Mesendoderm (in vitro differentiated cells): ENCODE results near the gene ATL3.

Experiments
- DNase-seq: peaks from one replicate; pipeline ENCODE4 v3.0.0; 2013
- H2AK5ac ChIP-seq: 2 replicates; pipeline ENCODE4 v1.6.1; 2013; ENCODE audit warnings: low read length, inconsistent platforms
- H2BK120ac ChIP-seq: 2 replicates; pipeline ENCODE4 v1.6.1; 2013; ENCODE audit warnings: low read depth, mild to moderate bottlenecking, low read length, moderate library complexity, mixed read lengths
- H2BK15ac ChIP-seq: replicated peaks from 2 replicates; pipeline ENCODE4 v1.6.1; 2013; ENCODE audit warnings: low read depth, mild to moderate bottlenecking, moderate library complexity
- H2BK5ac ChIP-seq: 2 replicates; pipeline ENCODE4 v1.6.1; 2013; ENCODE audit warnings: low read length, inconsistent platforms
- H3K18ac ChIP-seq: 2 replicates; pipeline ENCODE4 v1.6.1; 2013; ENCODE audit warnings: mild to moderate bottlenecking, low read length, mixed read lengths
- H3K23ac ChIP-seq: one replicate; pipeline ENCODE4 v1.6.1; 2013; ENCODE audit warnings: low read length
- H3K27ac ChIP-seq: 2 replicates; pipeline ENCODE4 v1.5.1; 2013; ENCODE audit warnings: low read depth, mild to moderate bottlenecking, inconsistent platforms, low read length, moderate library complexity
- H3K27me3 ChIP-seq: 2 replicates; pipeline ENCODE4 v1.6.1; 2013; ENCODE audit warnings: low read length, control low read depth, mild to moderate bottlenecking, inconsistent platforms; ENCODE audit not compliant: insufficient read depth, poor library complexity
- H3K36me3 ChIP-seq: 2 replicates; pipeline ENCODE4 v1.6.1; 2013; ENCODE audit warnings: low read length, inconsistent platforms; ENCODE audit not compliant: control insufficient read depth, insufficient read depth
- H3K4ac ChIP-seq: one replicate; pipeline ENCODE4 v1.6.1; 2013; ENCODE audit warnings: low read depth, mild to moderate bottlenecking, low read length, moderate library complexity
- H3K4me1 ChIP-seq: 2 replicates; pipeline ENCODE4 v1.6.1; 2013; ENCODE audit warnings: low read depth, low read length, inconsistent platforms; ENCODE audit not compliant: control insufficient read depth
- H3K4me2 ChIP-seq: 2 replicates; pipeline ENCODE4 v1.6.1; 2013; ENCODE audit warnings: low read length
- H3K4me3 ChIP-seq: 2 replicates; pipeline ENCODE4 v1.5.1; 2013; ENCODE audit warnings: mild to moderate bottlenecking, low read length
- H3K56ac ChIP-seq: one replicate; pipeline ENCODE4 v1.6.1; 2013; ENCODE audit warnings: low read length
- H3K79me1 ChIP-seq: 2 replicates; pipeline ENCODE4 v1.6.1; 2013; ENCODE audit warnings: low read length, inconsistent platforms
- H3K79me2 ChIP-seq: 2 replicates; pipeline ENCODE4 v1.6.1; 2013; ENCODE audit warnings: mild to moderate bottlenecking, low read length; ENCODE audit not compliant: control insufficient read depth, insufficient read depth
- H3K9ac ChIP-seq: 2 replicates; pipeline ENCODE4 v1.6.1; 2013; ENCODE audit warnings: low read length, inconsistent platforms
- H4K5ac ChIP-seq: one replicate; pipeline ENCODE4 v1.6.1; 2013; ENCODE audit warnings: low read length
- H4K8ac ChIP-seq: one replicate; pipeline ENCODE4 v1.6.1; 2013; ENCODE audit warnings: low read depth, mild to moderate bottlenecking, control low read depth, low read length, moderate library complexity
- WGBS: extraction: QIAGEN DNeasy Blood & Tissue Kit; methylation state at CpG from one replicate; pipeline ENCODE4 v1.1.7; 2013; ENCODE audit warnings: low lambda C conversion rate, missing lambda C conversion rate; ENCODE audit not compliant: insufficient coverage; ENCODE audit errors: extremely low coverage; 5-methylcytosine and 5-hydroxymethylcytosine counted together

The ATL3 gene

DNA sequence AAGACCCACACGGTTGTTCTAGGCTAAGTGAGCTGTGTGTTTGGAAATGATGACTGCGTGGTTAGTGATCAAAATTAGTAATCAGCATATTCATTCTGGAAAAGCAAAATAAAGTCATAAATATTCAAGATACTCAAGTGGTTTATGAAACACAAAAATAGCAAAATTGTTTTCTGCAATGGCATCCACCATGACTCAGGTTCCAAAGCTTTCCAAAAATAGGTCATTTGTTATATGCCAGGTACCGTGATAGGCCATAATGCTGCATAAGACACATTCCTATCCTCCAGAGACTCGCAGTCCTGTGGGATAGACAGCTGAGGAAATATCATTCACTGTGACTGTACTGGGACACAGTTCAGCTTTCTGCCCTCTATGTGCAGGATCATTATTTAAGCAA is 2.4 kb upstream of the ATL3 start:
- H3K27me3 ChIP-seq = no peaks in the 10 kb centered on the region
- H3K4me2 ChIP-seq = no peak overlapping the region
- WGBS = no CpG with 5 or more reads among the region's 4 CpGs
- H3K79me1 ChIP-seq = no peaks in the 10 kb centered on the region
- no peaks in the 10 kb centered on the region for H3K4me1 ChIP-seq
- no peak overlapping the region for H2BK15ac ChIP-seq
- no peak overlapping the region for H3K9ac ChIP-seq
- no peak overlapping the region for H2BK5ac ChIP-seq
- no peak overlapping the region for H3K23ac ChIP-seq
- no peak overlapping the region for H3K4ac ChIP-seq
- no peaks in the 10 kb centered on the region for H3K79me2 ChIP-seq
- no peak overlapping the region for H2AK5ac ChIP-seq
- no peak overlapping the region for H4K5ac ChIP-seq
- no peak overlapping the region for H2BK120ac ChIP-seq
- no peaks in the 10 kb centered on the region for H3K36me3 ChIP-seq
- H3K4me3 ChIP-seq = no peak overlapping the region
- no peak overlapping the region for H4K8ac ChIP-seq
- DNase-seq = no peak
- H3K56ac ChIP-seq = no peak overlapping the region
- H3K27ac ChIP-seq = no peak overlapping the region
- H3K18ac ChIP-seq = no peak overlapping the region

DNA sequence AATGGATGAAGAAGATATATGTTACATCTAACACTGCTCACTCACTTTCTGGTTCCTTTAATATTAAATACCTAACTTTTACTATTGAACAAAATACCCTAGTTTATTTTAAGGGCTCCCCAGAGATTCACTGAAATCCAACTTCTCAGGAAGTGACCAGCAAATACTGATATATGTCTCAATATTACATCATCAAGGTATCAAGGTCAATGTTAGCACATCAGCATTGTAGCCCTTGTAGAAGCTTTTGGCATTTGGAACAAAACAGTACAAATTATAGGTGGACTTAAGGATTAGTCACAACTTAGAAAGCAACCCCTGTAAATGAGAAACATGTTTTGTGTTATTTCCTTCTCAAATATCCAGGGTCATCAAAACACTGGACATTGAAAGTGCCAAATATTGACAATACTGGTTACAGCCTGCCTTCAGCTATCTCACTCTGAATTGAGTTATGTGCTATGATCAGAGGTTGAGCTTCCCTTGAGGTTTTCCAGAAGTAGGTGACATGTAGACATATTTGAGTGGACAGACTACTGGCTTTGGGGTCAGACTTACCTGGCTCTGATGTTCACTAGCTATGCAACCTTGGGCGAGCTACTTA is 1.9 kb upstream of the ATL3 start:
- no peak overlapping the region for H3K56ac ChIP-seq
- H3K4me2 ChIP-seq = no peak overlapping the region
- no peak overlapping the region for H2BK5ac ChIP-seq
- no peak overlapping the region for H3K23ac ChIP-seq
- DNase-seq = no peak
- no peak overlapping the region for H3K27ac ChIP-seq
- H4K8ac ChIP-seq = no peak overlapping the region
- no peak overlapping the region for H3K4ac ChIP-seq
- H3K4me1 ChIP-seq = no peaks in the 10 kb centered on the region
- no peaks in the 10 kb centered on the region for H3K27me3 ChIP-seq
- H2AK5ac ChIP-seq = no peak overlapping the region
- no CpG with 5 or more reads among the region's 1 CpG for WGBS
- no peak overlapping the region for H2BK120ac ChIP-seq
- no peaks in the 10 kb centered on the region for H3K79me2 ChIP-seq
- no peaks in the 10 kb centered on the region for H3K79me1 ChIP-seq
- H2BK15ac ChIP-seq = no peak overlapping the region
- H3K9ac ChIP-seq = no peak overlapping the region
- H3K36me3 ChIP-seq = no peaks in the 10 kb centered on the region
- no peak overlapping the region for H3K18ac ChIP-seq
- H3K4me3 ChIP-seq = no peak overlapping the region
- H4K5ac ChIP-seq = no peak overlapping the region

GRCh38 chr11:63672156-63672463 is 934 bp upstream of the ATL3 start:
- H3K56ac ChIP-seq = peak overlapping the region; percentile 70
- H3K4me2 ChIP-seq = no peak overlapping the region
- no peak overlapping the region for H2BK5ac ChIP-seq
- H4K8ac ChIP-seq = no peak overlapping the region
- no peaks in the 10 kb centered on the region for H3K27me3 ChIP-seq
- no peak overlapping the region for H3K23ac ChIP-seq
- no peak overlapping the region for H3K27ac ChIP-seq
- no peak overlapping the region for H2BK120ac ChIP-seq
- no peaks in the 10 kb centered on the region for H3K4me1 ChIP-seq
- WGBS = no CpG with 5 or more reads among the region's 16 CpGs
- no peaks in the 10 kb centered on the region for H3K36me3 ChIP-seq
- no peak overlapping the region for H3K4ac ChIP-seq
- no peak overlapping the region for H4K5ac ChIP-seq
- H3K79me1 ChIP-seq = no peaks in the 10 kb centered on the region
- H3K18ac ChIP-seq = no peak overlapping the region
- no peak overlapping the region for H3K4me3 ChIP-seq
- no peak for DNase-seq
- no peaks in the 10 kb centered on the region for H3K79me2 ChIP-seq
- no peak overlapping the region for H2BK15ac ChIP-seq
- no peak overlapping the region for H2AK5ac ChIP-seq
- no peak overlapping the region for H3K9ac ChIP-seq

DNA sequence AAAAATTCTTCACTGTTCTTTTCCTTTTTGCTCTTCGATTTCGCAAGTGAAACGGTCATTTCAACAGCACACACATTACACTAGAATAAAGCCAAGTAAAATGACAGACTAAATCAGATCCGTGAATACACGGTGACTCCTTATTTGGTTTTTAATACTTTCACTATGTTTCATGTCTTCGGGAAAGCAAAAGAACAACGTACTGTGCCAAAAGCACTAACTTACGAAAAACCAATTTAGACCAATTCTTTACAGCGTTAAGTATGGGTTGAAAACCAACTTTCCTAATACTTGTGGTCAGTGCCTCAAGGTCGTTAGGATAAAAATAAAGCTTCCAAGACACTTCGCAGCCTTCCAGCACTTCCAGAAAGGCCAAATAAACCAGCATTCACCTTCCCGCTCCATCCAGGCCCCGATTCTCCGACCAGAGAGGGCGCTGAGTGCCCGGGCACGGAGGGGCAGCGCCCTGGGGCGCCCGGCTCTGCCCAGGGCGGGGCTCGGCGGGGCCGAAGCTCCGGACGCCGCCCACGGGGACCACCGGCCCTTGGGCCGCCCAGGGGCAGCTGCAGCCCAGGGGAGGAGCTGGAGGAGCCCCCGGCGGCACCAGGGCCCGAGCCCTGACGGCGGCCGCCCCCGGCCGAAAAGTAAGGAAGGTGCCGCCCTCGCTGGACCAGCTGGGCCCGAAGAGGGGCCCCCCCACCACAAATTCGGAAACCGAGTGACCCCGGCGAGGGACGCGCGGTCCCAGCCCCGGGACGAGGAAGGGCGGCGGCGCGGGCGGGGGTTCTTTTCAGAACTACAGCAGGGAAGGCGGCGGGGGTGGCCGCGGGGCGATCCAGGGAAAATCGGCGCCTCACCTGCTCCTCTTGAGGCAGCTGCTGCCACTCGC is 499 bp downstream of the ATL3 start:
- Histone ChIP-seq H3K27me3 (no peaks in the 10 kb centered on the region), H2BK15ac (no peak overlapping the region), H3K27ac (peak overlapping the region; percentile 3), H3K4me3 (peak overlapping the region; percentile 41), H3K9ac (peak overlapping the region; percentile 79), H3K79me2 (peaks cover 4% of the 10 kb centered on the region), H2BK120ac (peak overlapping the region; percentile 55), H3K56ac (peak overlapping the region; percentile 91), H3K18ac (peak overlapping the region; percentile 98), H4K8ac (peak overlapping the region; percentile 43), H3K4me2 (peak overlapping the region; percentile 72), H3K4me1 (no peaks in the 10 kb centered on the region), H4K5ac (no peak overlapping the region), H2BK5ac (no peak overlapping the region), H3K23ac (no peak overlapping the region), H3K79me1 (peaks cover 2% of the 10 kb centered on the region), H2AK5ac (no peak overlapping the region), H3K4ac (peak overlapping the region; percentile 93), H3K36me3 (no peaks in the 10 kb centered on the region)
- no CpG with 5 or more reads among the region's 63 CpGs for WGBS
- peak; percentile 54 for DNase-seq

DNA sequence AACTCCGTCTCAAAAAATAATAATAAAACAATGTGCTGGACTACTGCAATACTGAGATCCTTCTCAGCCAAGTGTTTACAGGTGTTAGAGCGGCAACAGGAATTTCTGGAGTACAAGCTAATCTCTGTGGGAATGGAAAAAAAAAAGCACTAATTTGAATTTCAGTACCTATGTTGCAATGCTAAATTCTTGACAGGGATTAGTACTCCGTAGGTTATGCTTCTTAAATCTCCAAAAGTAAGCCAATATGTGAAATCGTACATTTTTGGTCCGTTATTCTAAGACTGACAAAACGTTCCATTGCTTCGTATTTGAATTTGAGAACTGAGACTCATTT is 1.1 kb downstream of the ATL3 start:
- Histone ChIP-seq H3K4ac (no peak overlapping the region), H3K4me2 (no peak overlapping the region), H3K27me3 (no peaks in the 10 kb centered on the region), H3K23ac (no peak overlapping the region), H3K27ac (no peak overlapping the region), H3K9ac (no peak overlapping the region), H4K5ac (no peak overlapping the region), H3K36me3 (no peaks in the 10 kb centered on the region), H3K4me1 (no peaks in the 10 kb centered on the region), H2BK15ac (no peak overlapping the region), H3K18ac (no peak overlapping the region), H2BK5ac (no peak overlapping the region), H3K79me1 (peaks cover 2% of the 10 kb centered on the region), H2AK5ac (no peak overlapping the region), H4K8ac (no peak overlapping the region), H2BK120ac (no peak overlapping the region), H3K4me3 (no peak overlapping the region), H3K79me2 (peaks cover 4% of the 10 kb centered on the region), H3K56ac (no peak overlapping the region)
- DNase-seq = no peak
- WGBS = no CpG with 5 or more reads among the region's 7 CpGs
